ENCODE data around the gene UTS2B. TPM values are rescaled to one million over a fixed set of nuclear protein-coding genes. Genes with fewer than 3 reads are reported as not detected.

UTS2B gene
- total and polyA plus RNA-seq, 2 experiments from 2014 or later: 0.21 TPM; not detected in 1

- no peak overlapping the region for H3K4me2 ChIP-seq
- TF ChIP-seq, protein P1, sequence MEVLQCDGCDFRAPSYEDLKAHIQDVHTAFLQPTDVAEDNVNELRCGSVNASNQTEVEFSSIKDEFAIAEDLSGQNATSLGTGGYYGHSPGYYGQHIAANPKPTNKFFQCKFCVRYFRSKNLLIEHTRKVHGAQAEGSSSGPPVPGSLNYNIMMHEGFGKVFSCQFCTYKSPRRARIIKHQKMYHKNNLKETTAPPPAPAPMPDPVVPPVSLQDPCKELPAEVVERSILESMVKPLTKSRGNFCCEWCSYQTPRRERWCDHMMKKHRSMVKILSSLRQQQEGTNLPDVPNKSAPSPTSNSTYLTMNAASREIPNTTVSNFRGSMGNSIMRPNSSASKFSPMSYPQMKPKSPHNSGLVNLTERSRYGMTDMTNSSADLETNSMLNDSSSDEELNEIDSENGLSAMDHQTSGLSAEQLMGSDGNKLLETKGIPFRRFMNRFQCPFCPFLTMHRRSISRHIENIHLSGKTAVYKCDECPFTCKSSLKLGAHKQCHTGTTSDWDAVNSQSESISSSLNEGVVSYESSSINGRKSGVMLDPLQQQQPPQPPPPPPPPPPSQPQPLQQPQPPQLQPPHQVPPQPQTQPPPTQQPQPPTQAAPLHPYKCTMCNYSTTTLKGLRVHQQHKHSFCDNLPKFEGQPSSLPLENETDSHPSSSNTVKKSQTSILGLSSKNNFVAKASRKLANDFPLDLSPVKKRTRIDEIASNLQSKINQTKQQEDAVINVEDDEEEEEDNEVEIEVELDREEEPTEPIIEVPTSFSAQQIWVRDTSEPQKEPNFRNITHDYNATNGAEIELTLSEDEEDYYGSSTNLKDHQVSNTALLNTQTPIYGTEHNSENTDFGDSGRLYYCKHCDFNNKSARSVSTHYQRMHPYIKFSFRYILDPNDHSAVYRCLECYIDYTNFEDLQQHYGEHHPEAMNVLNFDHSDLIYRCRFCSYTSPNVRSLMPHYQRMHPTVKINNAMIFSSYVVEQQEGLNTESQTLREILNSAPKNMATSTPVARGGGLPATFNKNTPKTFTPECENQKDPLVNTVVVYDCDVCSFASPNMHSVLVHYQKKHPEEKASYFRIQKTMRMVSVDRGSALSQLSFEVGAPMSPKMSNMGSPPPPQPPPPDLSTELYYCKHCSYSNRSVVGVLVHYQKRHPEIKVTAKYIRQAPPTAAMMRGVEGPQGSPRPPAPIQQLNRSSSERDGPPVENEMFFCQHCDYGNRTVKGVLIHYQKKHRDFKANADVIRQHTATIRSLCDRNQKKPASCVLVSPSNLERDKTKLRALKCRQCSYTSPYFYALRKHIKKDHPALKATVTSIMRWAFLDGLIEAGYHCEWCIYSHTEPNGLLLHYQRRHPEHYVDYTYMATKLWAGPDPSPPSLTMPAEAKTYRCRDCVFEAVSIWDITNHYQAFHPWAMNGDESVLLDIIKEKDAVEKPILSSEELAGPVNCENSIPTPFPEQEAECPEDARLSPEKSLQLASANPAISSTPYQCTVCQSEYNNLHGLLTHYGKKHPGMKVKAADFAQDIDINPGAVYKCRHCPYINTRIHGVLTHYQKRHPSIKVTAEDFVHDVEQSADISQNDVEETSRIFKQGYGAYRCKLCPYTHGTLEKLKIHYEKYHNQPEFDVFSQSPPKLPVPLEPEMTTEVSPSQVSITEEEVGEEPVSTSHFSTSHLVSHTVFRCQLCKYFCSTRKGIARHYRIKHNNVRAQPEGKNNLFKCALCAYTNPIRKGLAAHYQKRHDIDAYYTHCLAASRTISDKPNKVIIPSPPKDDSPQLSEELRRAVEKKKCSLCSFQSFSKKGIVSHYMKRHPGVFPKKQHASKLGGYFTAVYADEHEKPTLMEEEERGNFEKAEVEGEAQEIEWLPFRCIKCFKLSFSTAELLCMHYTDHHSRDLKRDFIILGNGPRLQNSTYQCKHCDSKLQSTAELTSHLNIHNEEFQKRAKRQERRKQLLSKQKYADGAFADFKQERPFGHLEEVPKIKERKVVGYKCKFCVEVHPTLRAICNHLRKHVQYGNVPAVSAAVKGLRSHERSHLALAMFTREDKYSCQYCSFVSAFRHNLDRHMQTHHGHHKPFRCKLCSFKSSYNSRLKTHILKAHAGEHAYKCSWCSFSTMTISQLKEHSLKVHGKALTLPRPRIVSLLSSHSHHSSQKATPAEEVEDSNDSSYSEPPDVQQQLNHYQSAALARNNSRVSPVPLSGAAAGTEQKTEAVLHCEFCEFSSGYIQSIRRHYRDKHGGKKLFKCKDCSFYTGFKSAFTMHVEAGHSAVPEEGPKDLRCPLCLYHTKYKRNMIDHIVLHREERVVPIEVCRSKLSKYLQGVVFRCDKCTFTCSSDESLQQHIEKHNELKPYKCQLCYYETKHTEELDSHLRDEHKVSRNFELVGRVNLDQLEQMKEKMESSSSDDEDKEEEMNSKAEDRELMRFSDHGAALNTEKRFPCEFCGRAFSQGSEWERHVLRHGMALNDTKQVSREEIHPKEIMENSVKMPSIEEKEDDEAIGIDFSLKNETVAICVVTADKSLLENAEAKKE (CRISPR knock-in tag; IDR thresholded peaks at IDR 0.05): no peak
- no peak for TF ChIP-seq EZH2 (IDR thresholded peaks at IDR 0.05; ENCODE audit: low read depth, unreplicated experiment)
- no peak for TF ChIP-seq NANOG (IDR thresholded peaks at IDR 0.05; ENCODE audit: borderline replicate concordance)
- H3K4me1 ChIP-seq (ENCODE audit: insufficient read depth): peaks cover 56% of the 10 kb centered on the region
- no peaks in the 10 kb centered on the region; the same call in 1 of the 2 replicates for H3K9me2 ChIP-seq (ENCODE audit: insufficient read depth)
- no peaks in the 10 kb centered on the region for H3K36me3 ChIP-seq (ENCODE audit: insufficient read depth)
- Mint-ChIP-seq H3K4me1 (peaks cover 50% of the 10 kb centered on the region), H3K36me3 (ENCODE audit: low read depth) (no peaks in the 10 kb centered on the region), H3K27me3 (ENCODE audit: insufficient read depth, low read depth, poor library complexity) (no peaks in the 10 kb centered on the region), H3K9me3 (no peaks in the 10 kb centered on the region), H3K27ac (no peak overlapping the region), H3K4me3 (no peak overlapping the region)
- no peak overlapping the region for H3K27ac ChIP-seq (ENCODE audit: low read depth)
- H3K27me3 ChIP-seq (ENCODE audit: insufficient read depth): no peaks in the 10 kb centered on the region
- ATAC-seq (no peak), DNase-seq (ENCODE audit: low spot score) (no peak)
- H3K79me2 ChIP-seq (replicated peaks; ENCODE audit: insufficient read depth): no peaks in the 10 kb centered on the region
- H3K4me3 ChIP-seq: no peak overlapping the region
- no peaks in the 10 kb centered on the region; the same call in 1 of the 2 replicates for H3F3A ChIP-seq (replicated peaks; ENCODE audit: low read depth)
- no peaks in the 10 kb centered on the region for H4K20me1 ChIP-seq (replicated peaks; ENCODE audit: insufficient read depth)
- H2AFZ ChIP-seq: no peak overlapping the region
Measured at GRCh38 chr3:191235331-191236314, 94.7 kb downstream of the UTS2B start.

GRCh38 chr3:191234216-191234615, 96.1 kb downstream of the UTS2B start:
- H3K4me1 ChIP-seq (ENCODE audit: insufficient read depth): peaks cover 44% of the 10 kb centered on the region
- no peak overlapping the region for H3K4me3 ChIP-seq
- no peak for DNase-seq (ENCODE audit: low spot score)
- no peaks in the 10 kb centered on the region for H3K79me2 ChIP-seq (replicated peaks; ENCODE audit: insufficient read depth)
- H2AFZ ChIP-seq: 0 out of 2 replicates have a peak overlapping the region, but pooled peaks have one; percentile 14
- no peaks in the 10 kb centered on the region for H3K36me3 ChIP-seq (ENCODE audit: insufficient read depth)
- H3K36me3 Mint-ChIP-seq (ENCODE audit: low read depth): no peaks in the 10 kb centered on the region
- no peaks in the 10 kb centered on the region for H4K20me1 ChIP-seq (replicated peaks; ENCODE audit: insufficient read depth)
- H3K4me3 Mint-ChIP-seq: no peak overlapping the region
- H3K9me3 Mint-ChIP-seq: no peaks in the 10 kb centered on the region
- no peaks in the 10 kb centered on the region; the same call in 1 of the 2 replicates for H3F3A ChIP-seq (replicated peaks; ENCODE audit: low read depth)
- no peaks in the 10 kb centered on the region for H3K27me3 Mint-ChIP-seq (ENCODE audit: insufficient read depth, low read depth, poor library complexity)
- H3K4me2 ChIP-seq: no peak overlapping the region
- ATAC-seq: no peak
- H3K27me3 ChIP-seq (ENCODE audit: insufficient read depth): no peaks in the 10 kb centered on the region
- H3K9me2 ChIP-seq (ENCODE audit: insufficient read depth): no peaks in the 10 kb centered on the region; the same call in 1 of the 2 replicates
- no peak overlapping the region for H3K27ac ChIP-seq (ENCODE audit: low read depth)
- no peak overlapping the region for H3K27ac Mint-ChIP-seq
- H3K4me1 Mint-ChIP-seq: peaks cover 36% of the 10 kb centered on the region
- no peak for TF ChIP-seq ZNF114 (CRISPR knock-in tag; IDR thresholded peaks at IDR 0.05)
- no peak for TF ChIP-seq ZNF331 (CRISPR knock-in tag; IDR thresholded peaks at IDR 0.05; ENCODE audit: low read depth)
- no peak for TF ChIP-seq CREB1 (CRISPR knock-in tag; IDR thresholded peaks at IDR 0.05; ENCODE audit: low read depth)

Measured in GM23338 (cell line).